Stomach (tissue), 9 donors: ENCODE data around the gene CYFIP1. TPM values are rescaled to one million over a fixed set of nuclear protein-coding genes. Genes with fewer than 3 reads are reported as not detected.
A peak's percentile ranks its signal among the peaks of the same experiment; 100 is the strongest.

ENCODE experiments used
- DNase-seq, 2 donors: peaks; one replicate each; pipeline versions ENCODE4 v3.0.0 to v3.0.0-alpha.2; 2013 to 2019
- H3K27ac ChIP-seq, 5 donors: fragments of 200-600 bp in 4 of 5; sonication (generic) in 4 of 5; one replicate each; pipeline ENCODE4 v1.5.1; 2013 to 2019; ENCODE audit warnings: mild to moderate bottlenecking in 1 of 5, moderate library complexity in 1 of 5
- H3K27me3 ChIP-seq, 3 donors: fragments of 200-600 bp; sonication (generic); one replicate each; pipeline ENCODE4 v1.5.1; 2017 to 2019; ENCODE audit warnings: mixed run types in 1 of 3
- H3K36me3 ChIP-seq, 4 donors: fragments of 200-600 bp; sonication (generic); 1 replicate in 3 of 4; 2 replicates in 1 of 4; pipeline ENCODE4 v1.5.1; 2016 to 2019
- H3K4me1 ChIP-seq, 4 donors: fragments of 200-600 bp; sonication (generic); one replicate each; pipeline ENCODE4 v1.5.1; 2016 to 2019
- H3K4me3 ChIP-seq, 4 donors: fragments of 200-600 bp; sonication (generic) in 3 of 4; one replicate each; pipeline ENCODE4 v1.5.1; 2016 to 2019; ENCODE audit warnings: mild to moderate bottlenecking in 1 of 4
- H3K9me3 ChIP-seq, 4 donors: fragments of 200-600 bp; sonication (generic); one replicate each; pipeline ENCODE4 v1.5.1; 2016 to 2019
- EP300 ChIP-seq: sonication (generic); formaldehyde crosslinking; IDR thresholded peaks from one replicate; pipeline ENCODE4 v1.6.1; 2017; ENCODE audit warnings: antibody characterized with exemption
- POLR2A ChIP-seq, 4 donors: fragments of 450-650 bp; IDR thresholded peaks; one replicate each; pipeline ENCODE4 v1.6.1; 2016; ENCODE audit warnings: antibody characterized with exemption in 4 of 4, control low read depth in 2 of 4, mild to moderate bottlenecking in 1 of 4, moderate library complexity in 1 of 4
- POLR2AphosphoS5 ChIP-seq, 3 donors: sonication (generic); formaldehyde crosslinking; IDR thresholded peaks; one replicate each; pipeline ENCODE4 v1.6.1; 2016; ENCODE audit warnings: antibody characterized with exemption in 3 of 3
- WGBS, 5 donors: extraction: QIAGEN DNeasy Blood & Tissue Kit in 3 of 5; methylation state at CpG; one replicate each; pipeline versions ENCODE4 v1.1.5 to v1.1.7; 2013 to 2018; 5-methylcytosine and 5-hydroxymethylcytosine counted together
- intact Hi-C: fragments of 100-400 bp; cut with DNase I; formaldehyde crosslinking; loops from one replicate; pipeline ENCODE4 v1.15.1; 2023; ENCODE audit warnings: low total_unique reads
- polyA plus RNA-seq, 3 donors: library from polyadenylated mRNA; stranded (reverse); fragments of 200-250 nt; gene quantifications; one replicate each; pipeline ENCODE4 v1.2.3, GENCODE V29; 2013
- total RNA-seq, 5 donors: library from RNA; depleted of rRNA; stranded (reverse); fragments of >200 nt; gene quantifications; one replicate each; pipeline versions ENCODE4 v1.1.0 to v1.2.3, GENCODE V29; 2014 to 2016
- TF ChIP-seq, protein P1 (sequence below), 7 experiments: fragments of 450-650 bp in 4 of 7; fragments of 200-600 bp in 3 of 7; sonication (generic) in 3 of 7; IDR thresholded peaks; one replicate each; pipeline ENCODE4 v1.5.1; 2016 to 2019; ENCODE audit warnings: antibody characterized with exemption in 7 of 7, control low read depth in 2 of 7, mild to moderate bottlenecking in 1 of 7
- donor health status: healthy with polysubstance abuse.
- donor health status: Bipolar disorder and iron deficiency.
- donor health status: healthy.

CYFIP1 gene
- total and polyA plus RNA-seq, 8 donors = 21.8 to 214 (median 61.6) TPM

DNA sequence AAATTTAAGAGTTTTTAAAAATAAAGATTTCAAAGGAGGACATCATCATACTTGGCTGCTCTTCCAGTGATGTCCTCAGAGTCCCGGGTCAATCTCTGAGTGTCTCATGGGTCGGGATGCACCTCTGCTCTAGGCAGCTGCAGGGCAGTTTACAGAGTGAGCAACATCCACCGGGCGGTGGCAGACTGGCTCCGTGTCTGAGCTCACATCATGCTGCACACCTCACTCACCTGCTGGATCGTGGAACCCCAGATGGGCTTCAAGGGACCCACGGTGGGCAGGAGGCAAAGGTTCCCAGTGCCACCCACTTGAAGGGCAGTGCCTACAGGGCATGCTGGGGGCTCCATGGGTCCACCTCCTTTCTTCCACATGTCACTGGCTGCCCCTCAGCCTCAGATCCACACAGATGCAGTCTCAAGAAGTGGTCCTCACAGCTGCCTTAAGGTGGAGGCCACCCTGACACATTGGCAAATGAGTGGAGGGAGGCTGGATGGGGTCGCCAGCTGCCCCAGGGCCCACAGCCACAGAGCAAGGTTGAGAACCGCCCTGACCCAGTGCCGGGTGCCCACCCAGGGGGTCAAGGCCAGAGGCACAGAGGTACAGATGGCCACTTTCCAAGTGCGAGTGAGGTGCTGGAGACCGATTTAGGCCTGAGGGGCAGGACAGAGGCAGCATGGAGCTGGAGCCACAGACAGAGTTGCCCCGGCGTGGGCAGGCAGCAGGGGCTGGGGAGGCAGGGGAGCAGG lies 25.2 kb downstream of the CYFIP1 start:
- 75 to 89% (median 80%) methylated on average over 12 to 14 of the region's 14 CpGs for WGBS, 5 donors
- DNase-seq = no peak
- Histone ChIP-seq H3K4me1 (peaks cover 41 to 83% (median 61%) of the 10 kb centered on the region in 4 donors), H3K27me3 (no peaks in the 10 kb centered on the region), H3K27ac (peak overlapping the region in 1 of 5 donors; percentile 55), H3K36me3 (no peaks in the 10 kb centered on the region), H3K9me3 (no peaks in the 10 kb centered on the region), H3K4me3 (no peak overlapping the region)
- intact Hi-C loops = no loop called here
- TF ChIP-seq POLR2AphosphoS5 (IDR thresholded peaks at IDR 0.05) (no peak), POLR2A (IDR thresholded peaks at IDR 0.05) (no peak)
- TF ChIP-seq, protein P1, sequence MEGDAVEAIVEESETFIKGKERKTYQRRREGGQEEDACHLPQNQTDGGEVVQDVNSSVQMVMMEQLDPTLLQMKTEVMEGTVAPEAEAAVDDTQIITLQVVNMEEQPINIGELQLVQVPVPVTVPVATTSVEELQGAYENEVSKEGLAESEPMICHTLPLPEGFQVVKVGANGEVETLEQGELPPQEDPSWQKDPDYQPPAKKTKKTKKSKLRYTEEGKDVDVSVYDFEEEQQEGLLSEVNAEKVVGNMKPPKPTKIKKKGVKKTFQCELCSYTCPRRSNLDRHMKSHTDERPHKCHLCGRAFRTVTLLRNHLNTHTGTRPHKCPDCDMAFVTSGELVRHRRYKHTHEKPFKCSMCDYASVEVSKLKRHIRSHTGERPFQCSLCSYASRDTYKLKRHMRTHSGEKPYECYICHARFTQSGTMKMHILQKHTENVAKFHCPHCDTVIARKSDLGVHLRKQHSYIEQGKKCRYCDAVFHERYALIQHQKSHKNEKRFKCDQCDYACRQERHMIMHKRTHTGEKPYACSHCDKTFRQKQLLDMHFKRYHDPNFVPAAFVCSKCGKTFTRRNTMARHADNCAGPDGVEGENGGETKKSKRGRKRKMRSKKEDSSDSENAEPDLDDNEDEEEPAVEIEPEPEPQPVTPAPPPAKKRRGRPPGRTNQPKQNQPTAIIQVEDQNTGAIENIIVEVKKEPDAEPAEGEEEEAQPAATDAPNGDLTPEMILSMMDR (IDR thresholded peaks at IDR 0.05) = no peak

GRCh38 chr15:22954326-22954725 lies 25.8 kb downstream of the CYFIP1 start:
- DNase-seq = no peak
- Histone ChIP-seq H3K9me3 (no peaks in the 10 kb centered on the region), H3K27me3 (no peaks in the 10 kb centered on the region), H3K36me3 (no peaks in the 10 kb centered on the region), H3K4me1 (peaks cover 42 to 83% (median 63%) of the 10 kb centered on the region in 4 donors), H3K27ac (peak overlapping the region in 1 of 5 donors; percentile 55), H3K4me3 (no peak overlapping the region)
- 84 to 94% (median 94%) methylated on average over 12 of the region's 12 CpGs for WGBS, 5 donors
- intact Hi-C loops = no loop called here
- TF ChIP-seq POLR2A (IDR thresholded peaks at IDR 0.05) (no peak), POLR2AphosphoS5 (IDR thresholded peaks at IDR 0.05) (no peak), EP300 (no peak)
- TF ChIP-seq, protein P1 (IDR thresholded peaks at IDR 0.05) = no peak

- H3K27ac ChIP-seq = peak overlapping the region in 2 of 5 donors; percentile 39 to 55
- TF ChIP-seq, protein P1 (IDR thresholded peaks at IDR 0.05) = no peak
- TF ChIP-seq POLR2A (IDR thresholded peaks at IDR 0.05) (no peak), POLR2AphosphoS5 (IDR thresholded peaks at IDR 0.05) (no peak), EP300 (no peak)
- 66 to 86% (median 68%) methylated on average over 21 of the region's 21 CpGs for WGBS, 5 donors
- peaks cover 49 to 88% (median 67%) of the 10 kb centered on the region in 4 donors for H3K4me1 ChIP-seq
- no peaks in the 10 kb centered on the region for H3K36me3 ChIP-seq
- no peak overlapping the region for H3K4me3 ChIP-seq
- intact Hi-C loops = no loop called here
- DNase-seq = peak in 1 of 2 donors; percentile 41
- H3K27me3 ChIP-seq = no peaks in the 10 kb centered on the region
- no peaks in the 10 kb centered on the region for H3K9me3 ChIP-seq
Measured at GRCh38 chr15:22952796-22953579, 27.2 kb downstream of the CYFIP1 start.

GRCh38 chr15:22951381-22952280 lies 28.5 kb downstream of the CYFIP1 start:
- Histone ChIP-seq H3K27me3 (no peaks in the 10 kb centered on the region), H3K36me3 (peaks cover 0 to 8% (median 5%) of the 10 kb centered on the region in 4 donors), H3K27ac (peak overlapping the region in 4 of 5 donors; percentile 32 to 77 (median 37)), H3K9me3 (no peaks in the 10 kb centered on the region), H3K4me1 (peaks cover 46 to 88% (median 69%) of the 10 kb centered on the region in 4 donors), H3K4me3 (no peak overlapping the region)
- TF ChIP-seq, protein P1 (IDR thresholded peaks at IDR 0.05) = no peak
- TF ChIP-seq EP300 (no peak), POLR2A (IDR thresholded peaks at IDR 0.05) (no peak), POLR2AphosphoS5 (IDR thresholded peaks at IDR 0.05) (no peak)
- intact Hi-C loops = no loop called here
- WGBS, 5 donors = 74 to 92% (median 82%) methylated on average over 24 to 39 of the region's 39 CpGs
- peak in 1 of 2 donors; percentile 37 for DNase-seq
